Prostate gland (tissue), 2 donors: Measurements from ENCODE around the gene EARS2.

Experiments used
- CTCF ChIP-seq, 4 experiments: fragments of 200-600 bp in 2 of 4; fragments of 450-650 bp in 2 of 4; sonication (generic) in 2 of 4; IDR thresholded peaks; 1 replicate in 3 of 4; 2 replicates in 1 of 4; pipeline ENCODE4 v1.5.1; 2016 to 2019; ENCODE audit warnings: antibody characterized with exemption in 4 of 4, mild to moderate bottlenecking in 2 of 4, moderate library complexity in 2 of 4
- POLR2A ChIP-seq: fragments of 450-650 bp; IDR thresholded peaks from one replicate; pipeline ENCODE4 v1.6.1; 2016; ENCODE audit warnings: antibody characterized with exemption, mild to moderate bottlenecking
- POLR2AphosphoS5 ChIP-seq: sonication (generic); formaldehyde crosslinking; IDR thresholded peaks from one replicate; pipeline ENCODE4 v1.6.1; 2017; ENCODE audit warnings: antibody characterized with exemption

- TF ChIP-seq CTCF (IDR thresholded peaks at IDR 0.05) = no peak
- TF ChIP-seq POLR2AphosphoS5 = no peak
- no peak for TF ChIP-seq POLR2A
Observed at GRCh38 chr16:23572394-23572793, 15.2 kb upstream of the EARS2 start.
